ENCODE data around the gene OLFML3.

OLFML3 gene

GRCh38 chr1:114025609-114026401 is 46.5 kb downstream of the OLFML3 start:
- no peak for DNase-seq (ENCODE audit: low spot score)

GRCh38 chr1:114026797-114027196 is 47.5 kb downstream of the OLFML3 start:
- DNase-seq (ENCODE audit: low spot score), result no peak

Data from COLO829 (cell line).